H1 (cell line): ENCODE data around the gene VAV2. TPM values are rescaled to one million over a fixed set of nuclear protein-coding genes. Genes with fewer than 3 reads are reported as not detected.

Experiments
- CTCF ChIA-PET: fragments of 300-600 bp; sonication (Branson Sonifier 250); formaldehyde crosslinking; loops from one replicate; lab custom pipeline; 2021; ENCODE audit not compliant: partially characterized antibody; lab: Charles Lee
- POLR2A ChIA-PET: fragments of 300-600 bp; sonication (Branson Sonifier 250); formaldehyde crosslinking; loops from one replicate; lab custom pipeline; 2021; ENCODE audit warnings: inconsistent platforms; ENCODE audit not compliant: partially characterized antibody; lab: Charles Lee
- DNase-seq, 2 experiments: peaks; one replicate each; pipeline versions ENCODE4 v3.0.0 to v3.0.0-alpha.2; 2010 to 2022; ENCODE audit warnings: low spot score in 2 of 2, low read depth in 1 of 2, mixed read lengths in 1 of 2
- FAIRE-seq: peaks from 2 replicates; lab custom pipeline; 2011; peaks lifted over from hg19 to GRCh38; lab: Jason Lieb, UNC
- H2AFZ ChIP-seq: 2 replicates; pipeline ENCODE4 v1.8.1; 2012; ENCODE audit warnings: low read length, inconsistent platforms
- H2AK5ac ChIP-seq: 2 replicates; pipeline ENCODE4 v1.6.1; 2013; ENCODE audit warnings: low read depth, low read length
- H2BK120ac ChIP-seq: replicated peaks from 2 replicates; pipeline ENCODE3; 2013; ENCODE audit warnings: low read depth, low read length, inconsistent platforms
- H2BK12ac ChIP-seq: 2 replicates; pipeline ENCODE4 v1.6.1; 2013; ENCODE audit warnings: low read depth, low read length
- H2BK15ac ChIP-seq: 2 replicates; pipeline ENCODE4 v1.6.1; 2013; ENCODE audit warnings: low read length
- H2BK20ac ChIP-seq: 2 replicates; pipeline ENCODE4 v1.6.1; 2013; ENCODE audit warnings: low read length
- H2BK5ac ChIP-seq: 2 replicates; pipeline ENCODE4 v1.6.1; 2013; ENCODE audit warnings: low read depth, low read length
- H3K14ac ChIP-seq: 2 replicates; pipeline ENCODE4 v1.6.1; 2013; ENCODE audit warnings: inconsistent platforms; ENCODE audit not compliant: insufficient read length
- H3K18ac ChIP-seq: 2 replicates; pipeline ENCODE4 v1.6.1; 2013; ENCODE audit warnings: low read length; ENCODE audit errors: extremely low read depth
- H3K23ac ChIP-seq: 2 replicates; pipeline ENCODE4 v1.6.1; 2013; ENCODE audit warnings: inconsistent platforms; ENCODE audit not compliant: insufficient read length
- H3K23me2 ChIP-seq: 2 replicates; pipeline ENCODE4 v1.6.1; 2013; ENCODE audit warnings: low read depth, low read length
- H3K27ac ChIP-seq: 2 replicates; pipeline ENCODE4 v1.6.1; 2011; ENCODE audit warnings: low read depth, low read length, inconsistent platforms
- H3K27me3 ChIP-seq, 4 experiments: replicated peaks in 1 of 4; 1 replicate in 1 of 4; 2 replicates in 3 of 4; pipeline versions ENCODE4 v1.6.1 to v1.8.1; 2011 to 2013; ENCODE audit warnings: low read length in 3 of 4, mild to moderate bottlenecking in 3 of 4, inconsistent platforms in 2 of 4, mixed read lengths in 2 of 4, moderate library complexity in 1 of 4; ENCODE audit not compliant: control insufficient read depth in 3 of 4, insufficient read depth in 3 of 4; ENCODE audit errors: extremely low read depth in 1 of 4
- H3K36me3 ChIP-seq, 4 experiments: 2 replicates each; pipeline versions ENCODE4 v1.6.1 to v1.8.1; 2011 to 2013; ENCODE audit warnings: mild to moderate bottlenecking in 4 of 4, low read length in 3 of 4, moderate library complexity in 2 of 4, control low read depth in 1 of 4, inconsistent platforms in 1 of 4; ENCODE audit not compliant: insufficient read depth in 4 of 4, control insufficient read depth in 2 of 4
- H3K4ac ChIP-seq: replicated peaks from 2 replicates; pipeline ENCODE3; 2013; ENCODE audit warnings: low read length, low read depth, mixed read lengths, inconsistent platforms; ENCODE audit not compliant: insufficient read length
- H3K4me1 ChIP-seq, 4 experiments: replicated peaks in 1 of 4; 1 replicate in 1 of 4; 2 replicates in 3 of 4; pipeline versions ENCODE4 v1.6.1 to v1.8.1; 2011 to 2013; ENCODE audit warnings: low read length in 3 of 4, inconsistent platforms in 2 of 4, mixed read lengths in 1 of 4; ENCODE audit not compliant: insufficient read depth in 4 of 4, control insufficient read depth in 3 of 4
- H3K4me2 ChIP-seq, 2 experiments: 2 replicates each; pipeline versions ENCODE4 v1.6.1 to v1.8.1; 2011 to 2013; ENCODE audit warnings: low read depth in 2 of 2, low read length in 2 of 2, control low read depth in 1 of 2, inconsistent platforms in 1 of 2, mild to moderate bottlenecking in 1 of 2; ENCODE audit not compliant: insufficient read depth in 1 of 2
- H3K4me3 ChIP-seq, 4 experiments: fragments of 200-600, 300-600 bp in 1 of 4; sonication (generic), shearing (Covaris generic), sonication (Bioruptor Twin) in 1 of 4; 2 replicates each; pipeline versions ENCODE4 v1.5.1 to v1.8.1; 2011 to 2016; ENCODE audit warnings: low read length in 4 of 4, low read depth in 3 of 4, control low read depth in 2 of 4, inconsistent platforms in 2 of 4, mild to moderate bottlenecking in 2 of 4, mixed read lengths in 1 of 4, moderate library complexity in 1 of 4; ENCODE audit not compliant: insufficient read depth in 2 of 4; ENCODE audit errors: extremely low read depth in 1 of 4
- H3K56ac ChIP-seq: replicated peaks from 2 replicates; pipeline ENCODE3; 2013; ENCODE audit warnings: low read depth, mild to moderate bottlenecking, mixed read lengths, low read length, inconsistent platforms; ENCODE audit not compliant: insufficient read length
- H3K79me1 ChIP-seq: 2 replicates; pipeline ENCODE4 v1.6.1; 2013; ENCODE audit warnings: low read depth, low read length, control low read depth
- H3K79me2 ChIP-seq, 2 experiments: 2 replicates each; pipeline versions ENCODE4 v1.6.1 to v1.8.1; 2012 to 2013; ENCODE audit warnings: low read length in 2 of 2, mild to moderate bottlenecking in 2 of 2, inconsistent platforms in 1 of 2; ENCODE audit not compliant: insufficient read depth in 2 of 2, control insufficient read depth in 1 of 2
- H3K9ac ChIP-seq, 4 experiments: replicated peaks in 1 of 4; 1 replicate in 1 of 4; 2 replicates in 3 of 4; pipeline versions ENCODE4 v1.6.1 to v1.8.1; 2011 to 2013; ENCODE audit warnings: low read depth in 3 of 4, low read length in 3 of 4, control low read depth in 2 of 4, mild to moderate bottlenecking in 2 of 4, moderate library complexity in 2 of 4, inconsistent platforms in 1 of 4; ENCODE audit errors: extremely low read depth in 1 of 4
- H3K9me3 ChIP-seq, 2 experiments: 2 replicates each; pipeline versions ENCODE4 v1.6.1 to v1.8.1; 2012 to 2013; ENCODE audit warnings: mild to moderate bottlenecking in 2 of 2, moderate library complexity in 2 of 2, control low read depth in 1 of 2, inconsistent platforms in 1 of 2, low read depth in 1 of 2, low read length in 1 of 2, mixed read lengths in 1 of 2; ENCODE audit not compliant: insufficient read depth in 2 of 2
- H4K20me1 ChIP-seq, 2 experiments: replicated peaks in 1 of 2; 2 replicates each; pipeline versions ENCODE3 to v1.8.1; 2011 to 2013; ENCODE audit warnings: inconsistent platforms in 2 of 2, low read length in 2 of 2, mild to moderate bottlenecking in 1 of 2; ENCODE audit not compliant: insufficient read depth in 2 of 2, control insufficient read depth in 1 of 2
- H4K5ac ChIP-seq: 2 replicates; pipeline ENCODE4 v1.6.1; 2013; ENCODE audit warnings: low read length, low read depth, mixed read lengths, inconsistent platforms; ENCODE audit not compliant: insufficient read length
- H4K8ac ChIP-seq: 2 replicates; pipeline ENCODE4 v1.8.0; 2013; ENCODE audit warnings: mild to moderate bottlenecking, moderate library complexity, low read length, inconsistent platforms; ENCODE audit not compliant: insufficient read depth; ENCODE audit errors: extremely low read depth
- H4K91ac ChIP-seq: replicated peaks from 2 replicates; pipeline ENCODE3; 2013; ENCODE audit warnings: low read length, mixed read lengths, inconsistent platforms; ENCODE audit not compliant: insufficient read length
- CBX8 ChIP-seq: fragments of 300-800, 300-1000 bp; sonication (generic); IDR thresholded peaks from 2 replicates; pipeline ENCODE4 v1.7.1; 2016; ENCODE audit warnings: low read depth, low read length, borderline replicate concordance
- NRF1 ChIP-seq: IDR thresholded peaks from 2 replicates; pipeline ENCODE4 v1.6.1; 2011; ENCODE audit warnings: mild to moderate bottlenecking, low read depth, low read length, improper control_type of control experiment
- POU5F1 ChIP-seq: IDR thresholded peaks from 2 replicates; pipeline ENCODE4 v1.6.1; 2011; ENCODE audit warnings: low read depth, mild to moderate bottlenecking, low read length, moderate library complexity
- SIRT6 ChIP-seq: IDR thresholded peaks from one replicate; pipeline ENCODE4 v1.7.1; 2012; ENCODE audit warnings: low read length, inconsistent platforms
- WGBS, 2 experiments: shearing (Covaris generic) in 1 of 2; methylation state at CpG; one replicate each; pipeline versions ENCODE4 v1.1.6 to v1.1.7; 2013 to 2015; ENCODE audit warnings: low lambda C conversion rate in 2 of 2, mixed read lengths in 2 of 2, inconsistent platforms in 1 of 2, low coverage in 1 of 2, missing lambda C conversion rate in 1 of 2; ENCODE audit not compliant: insufficient replicate concordance in 2 of 2, insufficient coverage in 1 of 2, insufficient read length in 1 of 2; ENCODE audit errors: extremely low coverage in 1 of 2, missing lambda C conversion rate in 1 of 2; 5-methylcytosine and 5-hydroxymethylcytosine counted together
- polyA plus RNA-seq, 7 experiments: library from polyadenylated mRNA; depleted of rRNA in 3 of 7; stranded (reverse) in 5 of 7; unstranded in 2 of 7; fragments of >200 nt in 5 of 7; fragments of 200-250 nt in 2 of 7; gene quantifications; 1 replicate in 5 of 7; 2 replicates in 1 of 7; 4 replicates in 1 of 7; pipeline versions ENCODE4 v1.2.1 to v1.2.3, GENCODE V29; 2011 to 2013; ENCODE audit warnings: missing spikeins in 2 of 7, mixed read lengths in 2 of 7
- total RNA-seq: library from RNA; stranded (reverse); fragmentation: NEBNext Ultra II Directional; extraction: Animal tissue kit (Norgen Biotek cat#: 25700); gene quantifications from 2 replicates; pipeline ENCODE4 v1.2.1, GENCODE V29; 2021

VAV2 gene
- total and polyA plus RNA-seq, 2 of the 8 experiments (the other 6 are each of a cell fraction or from before 2014, with no cell fraction given): 13.6 to 37.6 TPM

- H3K36me3 ChIP-seq: no peaks in the 10 kb centered on the region; a peak in 2 of 8 replicates
- H3K27me3 ChIP-seq: no peaks in the 10 kb centered on the region
- no peak for DNase-seq
- peaks cover 8% of the 10 kb centered on the region; the same call in 1 of the 2 replicates for H3K23me2 ChIP-seq
- H3K9ac ChIP-seq: no peak overlapping the region
- no peak overlapping the region for H3K4me3 ChIP-seq
- no peak overlapping the region for H2BK20ac ChIP-seq
- no peak overlapping the region for H2BK12ac ChIP-seq
- no peak overlapping the region for H2BK120ac ChIP-seq
- H3K4ac ChIP-seq: no peak overlapping the region
- H3K23ac ChIP-seq: no peak overlapping the region
- peaks cover 0 to 5% of the 10 kb centered on the region in 2 experiments; a peak in 1 of 4 replicates for H3K79me2 ChIP-seq
- H4K20me1 ChIP-seq: peaks cover 2 to 6% of the 10 kb centered on the region in 2 experiments
- no peak overlapping the region for H4K5ac ChIP-seq
- H4K8ac ChIP-seq: peak overlapping the region; percentile 28
- ChIA-PET CTCF (interaction anchor here (1.0 to 3.4 kb wide), 6 partner anchors 9 to 160 kb away, joined by 3 to 12 read pairs (median 4); no protein-coding TSS in a partner anchor), POLR2A (no interaction called here)
- H3K56ac ChIP-seq: no peak overlapping the region
- peak overlapping the region; percentile 52; the same call in 1 of the 2 replicates for H3K27ac ChIP-seq
- H3K4me1 ChIP-seq: peaks cover 0 to 15% (median 4%) of the 10 kb centered on the region in 4 experiments; a peak in 4 of 7 replicates
- no peak for FAIRE-seq
- WGBS, 2 experiments: 87% methylated on average over 22 of the region's 29 CpGs; no CpG with 5 or more reads in 1 of the 2 experiments
- no peak for TF ChIP-seq SIRT6
- no peak for TF ChIP-seq CBX8
- no peak for TF ChIP-seq NRF1
- no peak for TF ChIP-seq POU5F1
- no peak overlapping the region for H3K18ac ChIP-seq
- H3K4me2 ChIP-seq: no peak overlapping the region
- H2AK5ac ChIP-seq: no peak overlapping the region
- H2BK5ac ChIP-seq: no peak overlapping the region
- H3K79me1 ChIP-seq: peaks cover 9% of the 10 kb centered on the region
- H2BK15ac ChIP-seq: no peak overlapping the region
- no peak overlapping the region for H3K14ac ChIP-seq
- H4K91ac ChIP-seq: no peak overlapping the region
- H3K9me3 ChIP-seq: no peaks in the 10 kb centered on the region
- H2AFZ ChIP-seq: no peak overlapping the region
Observed at GRCh38 chr9:133834080-133834976, 157.8 kb downstream of the VAV2 start.
